HepG2 (cell line): ENCODE measurements around the gene ZSWIM8. TPM values are rescaled to one million over a fixed set of nuclear protein-coding genes. Genes with fewer than 3 reads are reported as not detected.

Experiments used
- AFF4 ChIP-seq: sonication (generic); formaldehyde crosslinking; IDR thresholded peaks from 2 replicates; pipeline ENCODE4 v1.4.0; 2020; ENCODE audit warnings: missing genetic modification reagents
- AHDC1 ChIP-seq: sonication (generic); formaldehyde crosslinking; IDR thresholded peaks from 2 replicates; pipeline ENCODE4 v1.5.1; 2020; ENCODE audit warnings: mild to moderate bottlenecking, missing genetic modification reagents, borderline replicate concordance
- BRCA1 ChIP-seq: sonication (generic); formaldehyde crosslinking; IDR thresholded peaks from 2 replicates; pipeline ENCODE4 v1.4.0; 2020; ENCODE audit warnings: missing genetic modification reagents
- GFI1 ChIP-seq: sonication (generic); formaldehyde crosslinking; IDR thresholded peaks from 2 replicates; pipeline ENCODE4 v1.5.0; 2020; ENCODE audit warnings: missing genetic modification reagents, mild to moderate bottlenecking, borderline replicate concordance
- HES4 ChIP-seq: sonication (generic); formaldehyde crosslinking; IDR thresholded peaks from 2 replicates; pipeline ENCODE4 v1.9.0; 2021; ENCODE audit warnings: mild to moderate bottlenecking, missing genetic modification reagents, borderline replicate concordance
- HNF1B ChIP-seq: sonication (generic); formaldehyde crosslinking; IDR thresholded peaks from 2 replicates; pipeline ENCODE4 v1.5.1; 2020; ENCODE audit warnings: mild to moderate bottlenecking, moderate library complexity, missing genetic modification reagents
- KAT8 ChIP-seq: IDR thresholded peaks from 2 replicates; pipeline ENCODE4 v1.6.1; 2016; ENCODE audit warnings: missing genetic modification reagents, missing compliant biosample characterization
- MAX ChIP-seq: IDR thresholded peaks from 2 replicates; pipeline ENCODE4 v1.6.1; 2012; ENCODE audit warnings: inconsistent platforms
- NR0B2 ChIP-seq: sonication (generic); formaldehyde crosslinking; IDR thresholded peaks from 2 replicates; pipeline ENCODE4 v1.4.0; 2020; ENCODE audit warnings: mild to moderate bottlenecking, missing genetic modification reagents
- SP2 ChIP-seq: sonication (generic); formaldehyde crosslinking; IDR thresholded peaks from 2 replicates; pipeline ENCODE4 v1.5.1; 2020; ENCODE audit warnings: mild to moderate bottlenecking, missing genetic modification reagents
- ZHX1 ChIP-seq: sonication (generic); formaldehyde crosslinking; IDR thresholded peaks from 2 replicates; pipeline ENCODE4 v1.8.1; 2022; ENCODE audit warnings: low read depth, mild to moderate bottlenecking, missing genetic modification reagents
- ZNF552 ChIP-seq: sonication (generic); formaldehyde crosslinking; IDR thresholded peaks from 2 replicates; pipeline ENCODE4 v1.9.0; 2022; ENCODE audit warnings: missing genetic modification reagents, mild to moderate bottlenecking, borderline replicate concordance
- polyA plus RNA-seq, 8 experiments: library from polyadenylated mRNA; depleted of rRNA in 3 of 8; stranded (reverse) in 7 of 8; unstranded in 1 of 8; fragments of >200 nt; fragmentation: Illumina TruSeq in 4 of 8; extraction: Trizol in 4 of 8; gene quantifications; 2 replicates each; pipeline versions ENCODE4 v1.2.1 to v1.2.3, GENCODE V29; 2011 to 2016; ENCODE audit warnings: low read depth in 4 of 8, missing spikeins in 1 of 8, mixed read lengths in 1 of 8; ENCODE audit not compliant: insufficient read depth in 1 of 8
- total RNA-seq, 5 experiments: library from RNA; depleted of rRNA; stranded (reverse); fragments of >200 nt; fragmentation: Illumina TruSeq; extraction: Trizol; gene quantifications; 2 replicates each; pipeline ENCODE4 v1.2.3, GENCODE V29; 2016; ENCODE audit warnings: low read depth in 1 of 5

ZSWIM8 gene
- total and polyA plus RNA-seq, 2 of the 13 experiments (the other 11 are each of a cell fraction or from before 2014, with no cell fraction given), result 39.9 to 98.2 TPM

- TF ChIP-seq ZHX1 (CRISPR knock-in tag), result peak; percentile 83
- no peak for TF ChIP-seq HES4 (CRISPR knock-in tag)
- peak; percentile 42; the same call in 1 of the 2 replicates for TF ChIP-seq GFI1 (CRISPR knock-in tag)
- no peak for TF ChIP-seq BRCA1 (CRISPR knock-in tag)
- TF ChIP-seq AFF4 (CRISPR knock-in tag), result 0 out of 2 replicates have a peak, but pooled peaks have one; percentile 19
- peak; percentile 85 for TF ChIP-seq SP2 (CRISPR knock-in tag)
- TF ChIP-seq KAT8 (CRISPR knock-in tag), result peak; percentile 96
- peak; percentile 60 for TF ChIP-seq MAX
- 0 out of 2 replicates have a peak, but pooled peaks have one; percentile 29 for TF ChIP-seq AHDC1 (CRISPR knock-in tag)
- 0 out of 2 replicates have a peak, but pooled peaks have one; percentile 37 for TF ChIP-seq NR0B2 (CRISPR knock-in tag)
- TF ChIP-seq ZNF552 (CRISPR knock-in tag), result no peak
- TF ChIP-seq HNF1B (CRISPR knock-in tag), result peak; percentile 85
Measured at GRCh38 chr10:73743905-73744663, 41.3 kb upstream of the ZSWIM8 start, which contains the start of gene SEC24C (continued).
